Germinal center (tissue), 1 donor: ENCODE results near the gene CPNE6.

Source experiments
- DNase-seq: peaks from one replicate; pipeline ENCODE4 v3.0.0; 2012; ENCODE audit warnings: mixed read lengths, low spot score

Gene CPNE6

DNA sequence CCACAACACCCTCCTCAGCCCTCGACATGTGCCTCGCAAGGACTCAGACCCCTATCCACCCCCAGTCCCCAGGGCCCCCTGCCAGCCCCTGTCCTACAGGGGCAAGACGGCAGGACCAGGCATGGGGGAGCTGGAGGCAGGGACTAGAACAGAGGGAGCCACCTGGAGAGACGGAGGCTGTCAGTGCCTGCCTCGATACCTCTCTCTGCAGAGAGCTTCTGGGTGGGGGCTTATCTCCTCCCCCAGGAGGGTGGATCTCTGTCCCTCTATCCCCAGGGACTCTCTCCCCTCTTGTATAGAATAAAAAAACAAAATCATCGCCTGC is 2.0 kb upstream of the CPNE6 start:
- no peak for DNase-seq

DNA sequence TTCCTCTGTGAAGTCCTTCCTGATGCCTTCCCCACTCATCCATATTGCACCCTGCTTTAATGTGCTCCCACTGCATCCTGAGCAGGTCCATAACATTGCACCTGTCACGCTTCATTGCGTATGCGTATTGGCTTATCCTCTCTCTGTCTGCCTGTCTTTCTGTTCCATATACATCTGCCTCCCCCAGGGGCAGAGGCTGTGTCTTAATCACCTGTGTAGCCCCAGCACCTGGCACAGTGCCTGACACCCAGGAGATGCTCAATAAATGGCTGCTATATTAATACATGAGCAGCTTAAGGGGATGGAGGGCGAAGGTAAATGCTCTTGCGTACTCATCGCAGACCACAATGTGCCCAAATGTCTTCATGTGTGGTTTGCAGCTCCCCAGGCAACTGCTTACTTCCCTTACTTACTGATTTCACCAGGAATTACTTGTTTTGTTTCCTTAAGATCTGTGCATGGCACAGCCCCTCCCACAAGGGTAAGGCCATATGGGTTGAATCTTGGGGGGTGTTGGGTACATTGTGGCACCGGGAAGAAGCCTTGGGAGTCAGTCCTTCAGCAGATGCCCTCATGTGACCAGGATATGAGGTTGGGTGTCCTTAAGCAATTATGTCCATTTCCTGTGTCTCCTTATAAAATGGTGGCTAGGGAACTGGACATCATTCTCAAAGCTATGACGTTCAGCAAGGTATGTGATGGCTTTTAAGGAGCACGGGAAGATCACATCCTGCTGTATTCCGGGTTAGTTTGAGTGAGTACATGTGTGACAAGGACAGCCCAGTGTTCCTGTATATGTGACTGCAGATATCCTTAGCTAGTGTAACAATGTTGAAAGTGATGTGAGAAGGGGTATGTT is 848 bp upstream of the CPNE6 start:
- no peak for DNase-seq

DNA sequence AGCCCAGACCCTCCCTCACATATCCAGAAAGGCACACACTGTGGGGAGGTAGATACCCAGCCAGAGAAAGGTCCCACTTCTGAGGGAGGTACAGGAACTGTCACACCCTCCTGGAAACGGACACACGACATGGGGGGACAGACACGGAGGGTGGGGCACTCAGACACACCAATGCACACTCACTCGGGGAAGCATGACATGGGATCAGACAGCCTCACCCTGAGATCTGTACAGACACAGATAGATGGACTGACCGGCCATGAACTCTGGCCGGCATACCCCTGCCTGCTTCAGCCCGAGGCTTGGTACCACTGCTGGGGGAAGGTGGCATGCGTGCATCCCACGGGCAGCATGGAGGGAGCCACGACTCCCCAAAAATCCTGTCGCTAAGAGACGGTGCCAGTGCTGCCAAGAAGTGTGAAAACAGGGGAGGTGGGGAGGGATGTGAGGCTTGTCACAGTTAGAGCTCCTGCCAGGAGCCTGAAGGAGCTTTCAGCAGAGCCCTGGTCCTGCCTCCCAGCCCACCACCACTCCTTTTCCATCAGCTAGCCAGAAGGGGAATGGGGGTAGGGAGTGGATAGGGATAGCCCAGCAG is 571 bp downstream of the CPNE6 start:
- no peak for DNase-seq

DNA sequence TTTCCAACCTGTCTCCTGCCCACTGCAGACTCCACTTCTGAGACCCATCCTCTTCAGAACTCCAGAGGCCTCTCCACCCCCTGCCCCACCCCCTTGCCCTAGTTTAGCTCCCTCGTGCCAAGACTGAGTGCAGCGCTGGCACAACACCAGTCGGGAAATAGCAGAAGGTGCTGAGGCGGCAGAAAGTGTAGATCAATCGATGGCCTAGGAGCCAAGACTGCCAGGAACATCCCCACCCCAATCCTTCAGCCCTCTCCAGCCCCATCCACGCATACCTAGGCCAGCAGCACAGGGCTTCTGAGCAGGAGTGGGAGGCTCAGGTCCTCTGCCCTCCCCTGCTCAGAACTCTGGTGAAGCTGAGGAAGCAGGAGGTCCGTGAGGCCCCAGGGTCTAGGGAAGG is 1.1 kb downstream of the CPNE6 start:
- no peak for DNase-seq

DNA sequence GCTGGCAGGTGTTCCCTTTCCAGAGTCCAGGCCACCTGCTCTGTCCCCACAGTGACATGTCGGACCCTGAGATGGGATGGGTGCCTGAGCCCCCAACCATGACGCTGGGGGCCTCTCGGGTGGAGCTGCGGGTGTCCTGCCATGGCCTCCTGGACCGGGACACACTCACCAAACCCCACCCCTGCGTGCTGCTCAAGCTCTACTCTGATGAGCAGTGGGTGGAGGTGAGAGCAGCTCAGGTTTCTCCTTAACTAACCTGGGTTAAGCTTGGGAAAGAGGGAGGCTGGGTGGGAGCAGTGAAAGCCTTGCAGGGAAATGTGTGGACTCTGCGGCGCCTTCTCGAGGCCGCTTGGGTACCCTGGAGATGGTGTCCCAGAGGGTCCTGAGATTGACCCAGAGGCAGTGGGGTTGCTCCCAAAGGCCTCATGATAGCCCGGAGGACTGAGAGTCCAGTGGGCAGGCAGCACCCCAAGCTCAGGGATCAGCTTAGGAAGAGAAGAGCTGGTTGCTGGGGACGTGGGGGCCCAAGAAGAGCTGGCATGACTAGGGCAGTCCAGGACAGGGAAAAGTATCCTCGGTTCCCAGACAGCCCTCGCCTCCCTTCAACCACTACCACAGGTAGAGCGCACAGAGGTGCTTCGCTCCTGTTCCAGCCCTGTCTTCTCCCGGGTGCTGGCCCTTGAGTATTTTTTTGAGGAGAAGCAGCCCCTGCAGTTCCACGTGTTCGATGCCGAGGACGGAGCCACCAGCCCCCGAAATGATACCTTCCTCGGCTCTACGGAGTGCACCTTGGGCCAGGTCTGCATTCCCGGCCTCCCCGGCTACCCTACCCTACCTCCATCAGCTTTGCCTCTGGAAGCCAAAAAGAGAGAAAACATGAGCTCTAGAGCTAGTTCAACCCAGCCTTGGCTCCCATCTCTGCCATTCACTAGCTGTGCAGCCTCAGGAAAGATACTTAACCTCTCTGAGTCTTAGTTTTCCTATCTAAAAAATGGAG is 1.8 kb downstream of the CPNE6 start:
- no peak for DNase-seq

DNA sequence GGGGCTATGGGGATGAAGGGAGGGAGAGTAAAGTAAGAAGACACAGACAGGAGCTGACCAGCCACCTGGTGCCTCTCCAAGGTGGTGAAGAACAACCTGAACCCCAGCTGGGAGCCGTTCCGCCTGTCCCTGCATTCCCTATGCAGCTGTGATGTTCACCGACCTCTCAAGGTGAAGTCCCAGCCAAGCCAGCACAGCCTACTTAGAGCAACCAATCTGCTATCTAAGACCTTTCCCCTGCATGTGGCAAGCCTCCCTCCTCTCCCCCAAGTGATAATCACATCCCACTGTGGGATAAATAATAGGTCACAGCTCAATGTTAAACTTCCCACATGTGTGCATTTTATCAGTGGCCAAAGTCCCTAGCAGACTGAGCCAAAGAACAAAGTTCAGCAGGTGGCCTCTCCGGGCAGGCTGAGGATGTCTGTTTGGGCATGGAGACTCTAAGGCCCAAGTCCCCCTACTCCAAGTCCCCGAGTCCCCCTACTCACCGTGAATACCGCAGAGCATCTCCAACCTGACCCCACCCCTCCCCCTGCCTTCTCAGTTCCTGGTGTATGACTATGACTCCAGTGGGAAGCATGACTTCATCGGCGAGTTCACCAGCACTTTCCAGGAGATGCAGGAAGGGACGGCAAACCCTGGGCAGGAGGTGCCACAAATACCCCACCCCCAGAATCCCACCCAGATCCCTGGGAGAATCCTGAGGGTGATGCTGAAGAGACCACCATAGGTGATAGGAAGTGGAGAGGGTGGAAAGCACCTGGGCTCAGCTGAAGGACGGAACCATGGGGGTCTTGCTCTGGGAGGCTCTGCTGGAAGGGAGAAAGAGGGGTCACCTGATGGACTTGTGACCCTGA is 3.5 kb downstream of the CPNE6 start:
- no peak for DNase-seq

DNA sequence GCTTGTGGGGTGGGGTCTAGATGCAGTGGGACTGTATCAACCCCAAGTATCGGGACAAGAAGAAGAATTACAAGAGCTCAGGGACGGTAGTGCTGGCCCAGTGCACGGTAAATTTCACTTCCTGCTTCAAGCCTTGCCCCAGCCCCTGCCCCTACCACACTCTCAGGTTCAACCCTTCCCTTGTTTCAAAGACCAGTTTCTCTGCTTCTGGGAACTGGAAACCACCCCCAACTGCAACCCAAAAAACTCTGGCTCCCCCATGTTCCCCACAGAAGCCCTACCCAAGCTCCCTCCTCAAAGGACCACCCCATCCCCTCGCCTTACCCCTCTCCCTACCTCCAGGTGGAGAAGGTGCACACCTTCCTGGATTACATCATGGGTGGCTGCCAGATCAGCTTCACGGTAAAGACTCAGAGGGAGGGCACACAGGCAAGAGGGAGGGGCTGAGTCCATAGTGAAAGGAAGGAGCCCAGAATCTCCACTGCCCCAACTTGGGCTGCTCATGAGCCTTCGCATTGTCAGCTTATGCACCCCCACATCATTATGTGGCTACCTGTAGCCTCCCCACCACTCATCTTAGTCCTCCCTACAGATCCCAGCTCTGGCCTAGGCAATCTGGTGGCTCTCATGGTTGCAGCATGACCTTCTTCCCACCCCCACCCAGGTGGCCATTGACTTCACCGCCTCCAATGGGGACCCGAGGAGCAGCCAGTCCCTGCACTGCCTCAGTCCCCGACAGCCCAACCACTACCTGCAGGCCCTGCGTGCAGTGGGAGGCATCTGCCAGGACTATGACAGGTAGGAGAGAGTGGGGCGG is 4.3 kb downstream of the CPNE6 start:
- DNase-seq = peak; percentile 45

DNA sequence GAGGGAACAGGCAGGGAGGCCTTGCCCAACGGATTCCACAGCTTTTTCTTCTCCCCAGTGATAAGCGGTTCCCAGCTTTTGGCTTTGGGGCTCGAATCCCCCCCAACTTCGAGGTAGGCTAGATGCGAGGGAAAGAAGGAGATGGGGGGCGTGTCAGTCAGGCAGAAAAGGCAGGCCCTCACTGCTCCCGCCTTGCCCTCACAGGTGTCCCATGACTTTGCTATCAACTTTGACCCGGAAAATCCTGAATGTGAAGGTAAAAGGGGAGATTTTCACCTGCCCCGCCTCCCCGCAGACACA is 4.9 kb downstream of the CPNE6 start:
- no peak for DNase-seq

DNA sequence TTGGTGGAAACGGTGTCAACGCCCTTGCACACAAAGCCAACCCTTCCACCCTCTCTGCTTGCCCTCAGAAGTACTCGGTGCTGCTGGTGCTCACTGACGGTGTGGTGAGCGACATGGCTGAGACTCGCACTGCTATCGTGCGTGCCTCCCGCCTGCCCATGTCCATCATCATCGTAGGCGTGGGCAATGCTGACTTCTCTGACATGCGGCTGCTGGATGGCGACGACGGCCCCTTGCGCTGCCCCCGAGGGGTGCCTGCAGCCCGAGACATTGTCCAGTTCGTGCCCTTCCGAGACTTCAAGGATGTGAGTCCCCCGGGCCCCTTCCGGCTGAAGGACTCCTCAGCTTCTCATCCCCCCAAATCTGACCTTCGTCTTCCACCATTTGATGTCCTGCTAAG is 5.7 kb downstream of the CPNE6 start:
- no peak for DNase-seq

DNA sequence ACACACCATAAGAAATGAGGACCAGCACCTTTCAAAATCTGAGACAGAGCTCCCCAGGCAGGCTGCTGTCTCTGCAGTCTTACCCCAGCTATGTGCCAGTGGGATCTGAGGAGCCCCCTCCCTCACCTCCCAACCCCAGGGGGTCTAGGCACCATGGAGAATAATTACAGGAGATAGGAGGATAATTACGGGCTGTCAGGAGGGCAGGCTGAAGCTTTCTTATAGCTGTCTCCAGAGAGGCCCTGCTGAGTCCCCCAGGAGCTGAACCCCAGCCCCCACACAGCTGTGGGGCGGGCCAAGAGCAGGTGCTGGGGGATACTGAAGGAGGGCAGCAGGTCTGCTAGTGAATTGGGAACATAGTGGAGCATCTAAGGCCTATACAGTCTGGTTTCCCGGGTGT is 6.8 kb downstream of the CPNE6 start:
- DNase-seq = no peak

DNA sequence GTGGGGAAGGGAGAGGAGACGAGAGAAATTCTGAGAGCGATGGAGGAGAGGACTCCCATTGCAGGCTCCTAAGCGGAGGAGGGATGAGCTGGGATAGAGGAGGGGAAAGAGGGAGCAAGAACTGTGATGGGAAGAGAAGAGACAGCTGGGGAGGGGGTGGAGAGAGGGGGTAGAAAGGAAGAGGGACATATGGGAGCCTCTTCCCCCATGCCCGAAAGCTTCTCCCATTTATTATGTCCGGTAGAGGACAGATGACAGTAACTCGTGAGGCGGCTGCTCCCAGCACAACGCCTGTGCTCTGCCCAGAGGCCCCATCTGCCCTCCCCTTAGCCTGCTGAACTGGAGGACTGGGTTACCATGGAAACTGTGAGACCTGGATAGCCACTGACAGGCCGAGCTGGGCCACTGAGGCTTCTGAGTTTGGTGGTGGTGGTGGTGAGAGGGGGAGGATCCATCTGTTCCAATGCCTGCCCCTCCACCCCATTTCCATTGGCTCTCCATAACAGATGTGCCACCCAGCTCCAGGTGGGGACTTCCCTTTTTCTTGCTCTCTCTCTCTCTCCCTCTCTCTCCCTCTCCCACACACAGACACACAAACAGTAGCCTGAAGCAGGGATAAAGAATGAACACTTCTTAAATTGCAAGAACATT is 8.3 kb downstream of the CPNE6 start:
- no peak for DNase-seq

DNA sequence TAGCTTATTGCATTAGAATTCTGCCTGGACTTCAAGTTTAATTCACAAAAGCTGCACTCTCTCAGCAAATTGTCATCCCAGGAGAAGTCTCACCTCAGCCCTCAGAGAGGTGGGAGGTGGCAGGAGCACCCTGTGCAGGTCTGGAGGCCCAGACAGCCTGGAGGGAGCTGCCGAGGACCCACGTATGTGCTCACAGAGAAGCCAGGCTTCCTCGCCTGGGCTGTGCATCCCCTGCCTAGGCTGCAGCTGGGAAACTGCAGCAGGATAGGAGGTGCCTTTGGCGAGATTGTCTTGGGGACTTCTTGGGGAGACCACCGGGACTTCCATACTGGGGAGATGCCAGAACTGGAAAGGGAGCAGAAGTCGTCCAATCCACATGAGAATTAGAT is 8.8 kb downstream of the CPNE6 start:
- DNase-seq = no peak

DNA sequence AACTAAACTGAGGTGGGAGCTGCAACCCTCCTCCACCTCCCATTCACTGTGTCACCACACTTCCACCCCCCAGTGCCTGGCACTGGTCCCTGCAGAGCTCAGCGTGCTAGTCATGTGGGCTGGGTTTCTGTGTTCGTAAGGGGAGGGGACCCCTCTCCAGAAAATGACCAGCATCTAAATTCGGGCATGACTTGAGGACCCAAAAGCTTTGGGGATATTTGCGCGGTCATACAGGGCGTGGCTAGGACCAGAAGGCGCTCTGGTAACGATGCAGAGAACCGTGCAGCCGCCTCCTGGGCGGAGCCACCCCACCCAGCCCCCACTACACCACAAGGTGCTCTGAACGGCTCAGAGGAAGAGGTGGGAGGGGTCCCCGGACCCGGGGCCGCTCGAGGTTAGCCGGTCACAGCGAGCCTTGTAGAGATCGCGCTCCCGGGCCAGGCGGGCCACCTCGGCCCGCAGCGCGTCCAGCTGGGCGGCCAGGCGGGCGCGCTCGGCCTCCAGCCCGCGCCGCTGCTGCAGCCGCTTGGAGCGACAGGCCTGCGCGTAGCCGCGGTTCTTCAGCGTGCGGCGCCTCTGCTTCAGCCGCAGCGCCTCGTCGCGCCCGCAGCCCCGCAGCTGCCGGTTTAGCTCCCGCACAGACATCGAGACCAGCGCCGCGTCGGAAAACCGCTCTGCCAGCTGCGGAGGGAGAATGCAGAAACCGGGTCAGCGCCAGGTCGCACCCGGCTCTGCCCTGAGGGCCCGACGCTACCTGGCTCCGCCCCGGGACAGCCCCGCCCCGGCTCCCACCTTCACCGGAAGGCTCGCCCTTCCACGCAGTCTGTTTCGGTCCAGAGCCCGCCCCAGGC is 9.8 kb downstream of the CPNE6 start:
- peak; percentile 83 for DNase-seq

DNA sequence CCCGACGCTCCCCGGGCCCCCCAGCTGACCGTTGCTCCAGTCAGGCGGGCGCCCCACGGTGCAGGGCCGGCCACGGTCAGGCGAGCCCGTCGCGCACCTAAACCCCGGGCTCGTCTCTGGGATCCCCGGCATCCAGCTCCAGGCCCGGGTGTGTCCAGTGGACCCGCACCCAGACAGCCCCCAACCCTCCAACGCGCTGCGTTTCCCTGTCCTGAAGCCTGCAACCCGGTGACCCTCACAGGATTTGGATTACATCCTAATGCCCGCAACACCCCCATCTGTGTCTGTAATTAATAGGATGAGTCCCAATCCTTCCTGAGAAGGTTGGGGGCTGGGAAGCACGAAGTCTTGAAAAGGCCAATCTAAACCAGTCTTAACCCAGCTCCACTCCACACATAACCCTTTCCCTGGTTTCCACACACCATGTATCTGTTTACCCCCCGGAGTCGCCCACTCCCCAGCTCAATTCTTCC is 10.4 kb downstream of the CPNE6 start:
- DNase-seq = no peak

DNA sequence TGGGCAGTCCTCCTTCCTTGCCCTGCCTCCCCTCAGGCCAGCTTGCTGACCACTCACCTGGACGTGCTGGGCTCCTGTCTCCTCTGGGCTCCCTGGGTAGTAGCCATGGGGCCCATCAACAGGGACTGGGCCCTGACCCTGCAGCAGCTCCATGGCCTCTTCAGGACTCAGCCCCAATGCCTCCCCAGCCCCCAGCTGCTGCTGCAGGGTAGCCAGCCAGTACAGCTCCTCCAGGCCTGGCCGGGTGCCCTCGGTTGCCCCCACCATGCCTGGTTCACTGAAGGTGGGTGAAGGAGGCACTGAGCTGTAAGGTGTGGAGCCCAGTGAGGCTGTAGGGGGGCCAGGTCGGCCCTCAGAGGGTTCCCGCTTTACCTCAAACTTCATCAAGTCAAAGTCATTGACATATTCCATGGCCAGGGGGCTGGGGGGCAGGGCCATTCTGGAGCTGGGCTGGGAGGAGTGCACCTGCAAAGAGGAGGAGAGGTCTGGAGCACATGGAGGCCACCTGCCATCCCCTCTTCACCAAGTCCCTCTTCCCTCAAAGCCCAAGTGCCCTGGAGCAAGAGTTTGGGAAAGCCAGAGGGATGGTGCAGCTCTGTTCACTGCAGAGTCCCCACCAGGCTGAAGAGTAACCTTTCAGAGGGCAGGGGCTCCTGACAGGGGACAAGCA is 11.2 kb downstream of the CPNE6 start:
- DNase-seq = no peak

DNA sequence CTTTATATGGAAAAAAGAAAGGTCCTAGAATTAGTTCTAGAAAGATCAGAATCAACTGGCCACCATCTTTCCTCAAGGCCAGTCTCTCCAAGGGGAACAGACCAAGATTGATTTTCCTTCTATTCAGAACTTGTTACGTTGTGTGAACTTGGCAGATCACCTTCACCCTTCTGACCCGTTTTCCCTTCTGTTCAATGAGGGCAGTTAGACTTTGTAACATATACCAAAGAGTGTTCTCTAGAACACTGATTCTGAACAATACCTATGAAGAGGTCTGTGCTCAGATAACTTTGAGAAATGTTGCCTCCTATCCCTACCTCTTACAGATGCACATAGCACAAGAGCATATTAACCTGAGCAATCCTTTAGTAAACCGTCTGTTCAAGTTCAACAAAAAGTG is 12.1 kb downstream of the CPNE6 start:
- DNase-seq = no peak

DNA sequence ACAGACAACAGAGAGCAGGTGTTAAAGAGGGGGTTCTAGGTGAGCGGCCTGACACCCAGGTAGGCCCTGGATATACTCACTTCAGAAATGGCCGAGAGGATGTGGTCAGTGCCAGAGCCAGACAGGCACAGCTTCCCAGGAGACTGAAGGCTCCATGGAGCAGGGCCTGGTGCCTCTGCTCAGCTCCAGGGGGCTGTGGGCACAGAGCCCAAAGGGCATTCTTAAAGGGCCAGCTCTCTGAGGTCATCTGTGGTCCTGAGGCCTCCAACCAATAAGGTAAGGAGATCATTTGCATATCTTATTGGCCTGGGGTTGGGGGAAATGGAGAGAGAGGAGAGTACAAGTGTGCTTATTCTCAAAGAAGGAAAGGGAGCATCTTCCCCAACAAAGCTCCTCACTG is 13.1 kb downstream of the CPNE6 start:
- DNase-seq = no peak

DNA sequence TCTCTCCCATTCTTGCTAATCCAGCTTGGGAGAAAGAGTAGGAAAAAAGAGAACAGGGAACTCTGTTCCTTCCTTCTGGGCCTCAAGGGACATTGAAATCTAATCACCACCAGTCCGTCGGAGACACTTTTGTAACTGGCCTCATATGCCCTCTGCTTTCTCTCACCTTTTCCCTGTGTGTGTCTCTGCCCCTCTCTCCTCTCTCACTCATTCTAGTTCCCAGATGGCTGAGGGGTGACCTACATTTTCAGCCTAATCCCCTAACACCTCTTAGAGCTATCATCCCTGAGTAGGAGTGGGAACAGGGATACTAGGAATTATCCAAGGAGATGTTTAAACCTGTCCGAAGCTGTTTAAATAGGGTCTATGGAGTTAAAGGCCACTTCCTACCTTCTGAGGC is 13.9 kb downstream of the CPNE6 start:
- no peak for DNase-seq
